ENCODE measurements around the gene SLC15A2. TPM values are rescaled to one million over a fixed set of nuclear protein-coding genes. Genes with fewer than 3 reads are reported as not detected.
A peak's percentile ranks its signal among the peaks of the same experiment; 100 is the strongest.

SLC15A2 gene
- total RNA-seq, 1 experiment from 2014 or later = 2.4 TPM

- H4K91ac ChIP-seq (ENCODE audit: insufficient read length, low read depth, low read length) = no peak overlapping the region
- H3K27ac ChIP-seq (ENCODE audit: insufficient read length, low read depth, low read length) = no peak overlapping the region
- peak overlapping the region; percentile 22; the same call in 1 of the 2 replicates for H3K14ac ChIP-seq (ENCODE audit: insufficient read depth, low read length)
- no peak overlapping the region for H2AFZ ChIP-seq (ENCODE audit: low read length)
- H3K27me3 ChIP-seq (ENCODE audit: insufficient read depth, low read length) = no peaks in the 10 kb centered on the region
- no peaks in the 10 kb centered on the region for H3K36me3 Mint-ChIP-seq (ENCODE audit: insufficient read depth in 1 of 3, low read depth in 3 of 3)
- H4K5ac ChIP-seq (ENCODE audit: insufficient read length, low read depth, low read length) = no peak overlapping the region
- H2BK120ac ChIP-seq (ENCODE audit: low read depth, low read length, poor library complexity, severe bottlenecking) = no peak overlapping the region
- no peak overlapping the region for H3K56ac ChIP-seq (ENCODE audit: insufficient read length, low read depth, low read length)
- no peak overlapping the region for H2BK20ac ChIP-seq (ENCODE audit: low read depth, low read length, poor library complexity, severe bottlenecking)
- no peak overlapping the region for H3K18ac ChIP-seq (ENCODE audit: insufficient read length, low read depth, low read length)
- no peaks in the 10 kb centered on the region for H3K9me3 Mint-ChIP-seq
- H2AK5ac ChIP-seq (ENCODE audit: insufficient read length, low read length) = no peak overlapping the region
- H3K4ac ChIP-seq (ENCODE audit: low read depth, low read length) = no peak overlapping the region
- H3K27me3 Mint-ChIP-seq (ENCODE audit: low read depth) = no peaks in the 10 kb centered on the region
- H3K9me3 ChIP-seq (ENCODE audit: control insufficient read depth, low read depth, low read length) = no peaks in the 10 kb centered on the region
- no peak for DNase-seq
- H4K20me1 ChIP-seq (ENCODE audit: control insufficient read depth, insufficient read depth, insufficient read length) = no peaks in the 10 kb centered on the region
- no peaks in the 10 kb centered on the region; the same call in 1 of the 2 replicates for H3K4me1 ChIP-seq (ENCODE audit: insufficient read depth, low read length)
- no peaks in the 10 kb centered on the region for H3K23me2 ChIP-seq (ENCODE audit: insufficient read length, low read depth, low read length, poor library complexity, severe bottlenecking)
- no peaks in the 10 kb centered on the region for H3K79me2 ChIP-seq (ENCODE audit: insufficient read depth, low read length)
- no peak overlapping the region for H2BK5ac ChIP-seq (ENCODE audit: insufficient read length, low read length)
- no peak overlapping the region for H3T11ph ChIP-seq (ENCODE audit: low read length)
- H2BK15ac ChIP-seq (ENCODE audit: low read depth, low read length) = no peak overlapping the region
- peaks cover 6 to 7% of the 10 kb centered on the region in 2 experiments for H3K4me1 Mint-ChIP-seq
- no peak overlapping the region for H3K23ac ChIP-seq (ENCODE audit: insufficient read length, low read depth, low read length)
- no peak overlapping the region for H3K27ac Mint-ChIP-seq
- no CpG with 5 or more reads among the region's 31 CpGs for WGBS (ENCODE audit: extremely low coverage, insufficient read length, low lambda C conversion rate)
- no peak for TF ChIP-seq CTCF (conservative IDR thresholded peaks at IDR 0.05)
- no peaks in the 10 kb centered on the region for H3K79me1 ChIP-seq (ENCODE audit: insufficient read depth, low read depth, low read length, poor library complexity, severe bottlenecking)
- H3K9ac ChIP-seq (ENCODE audit: extremely low read depth, insufficient read length, low read length) = no peak overlapping the region
- no peak overlapping the region for H3K4me2 ChIP-seq (ENCODE audit: insufficient read depth, insufficient read length, low read length)
- H3K4me3 Mint-ChIP-seq = no peak overlapping the region
- no peak overlapping the region for H4K8ac ChIP-seq (replicated peaks; ENCODE audit: insufficient read length, low read depth, low read length)
- H2BK12ac ChIP-seq (ENCODE audit: insufficient read length, low read depth, low read length) = no peak overlapping the region
These were observed 98.7 kb downstream of the SLC15A2 start for GRCh38 chr3:121992601-121993560.

Other genes starting within 250 kb of the SLC15A2 start
- 1.1 and 1.2 TPM in 2 replicates for gene HCLS1, start 233.5 kb upstream of the SLC15A2 start, total RNA-seq (2021)
- 25.8 and 31.4 TPM in 2 replicates for gene GOLGB1, start 144.7 kb upstream of the SLC15A2 start, total RNA-seq (2021)
- gene IQCB1, start 59.3 kb upstream of the SLC15A2 start, total RNA-seq (2021) = 34.6 and 35.8 TPM in 2 replicates
- 4.3 and 4.4 TPM in 2 replicates for gene EAF2, start 59.2 kb upstream of the SLC15A2 start, total RNA-seq (2021)
- gene ILDR1, start 127.8 kb downstream of the SLC15A2 start, total RNA-seq (2021) = 0.68 and 1.1 TPM in 2 replicates
- gene CD86, start 161.0 kb downstream of the SLC15A2 start, total RNA-seq (2021) = not detected in 2 replicates

All from H9 (cell line).